Gastroesophageal sphincter (tissue), 4 donors: ENCODE results near the gene DSE. TPM values are rescaled to one million over a fixed set of nuclear protein-coding genes. Genes with fewer than 3 reads are reported as not detected.
A peak's percentile ranks its signal among the peaks of the same experiment; 100 is the strongest.

ENCODE experiments used
- ATAC-seq: fragments of 150-250 bp; one replicate; pipeline ENCODE4 v1.9.1; 2016; ENCODE audit warnings: mild to moderate bottlenecking, moderate library complexity
- H3K27ac ChIP-seq, 4 donors: fragments of 200-600 bp; sonication (generic) in 3 of 4; 1 replicate in 3 of 4; 2 replicates in 1 of 4; pipeline ENCODE4 v1.5.1; 2016 to 2019
- H3K27me3 ChIP-seq: fragments of 200-600 bp; sonication (generic); one replicate; pipeline ENCODE4 v1.5.1; 2019
- H3K36me3 ChIP-seq, 2 donors: fragments of 200-600 bp; sonication (generic); one replicate each; pipeline ENCODE4 v1.5.1; 2019; ENCODE audit warnings: control low read depth in 1 of 2
- H3K4me1 ChIP-seq, 3 donors: fragments of 200-600 bp; sonication (generic); 1 replicate in 2 of 3; 2 replicates in 1 of 3; pipeline ENCODE4 v1.5.1; 2016 to 2019; ENCODE audit warnings: control low read depth in 2 of 3
- H3K4me3 ChIP-seq, 2 donors: fragments of 200-600 bp; sonication (generic); one replicate each; pipeline ENCODE4 v1.5.1; 2019; ENCODE audit warnings: mild to moderate bottlenecking in 1 of 2, moderate library complexity in 1 of 2
- H3K9me3 ChIP-seq, 3 donors: fragments of 200-600 bp; sonication (generic); one replicate each; pipeline ENCODE4 v1.5.1; 2017 to 2019; ENCODE audit warnings: control low read depth in 2 of 3
- EP300 ChIP-seq: sonication (generic); formaldehyde crosslinking; IDR thresholded peaks from one replicate; pipeline ENCODE4 v1.6.1; 2017; ENCODE audit warnings: antibody characterized with exemption, mild to moderate bottlenecking
- POLR2A ChIP-seq, 2 donors: fragments of 450-650 bp; IDR thresholded peaks; one replicate each; pipeline ENCODE4 v1.6.1; 2017; ENCODE audit warnings: antibody characterized with exemption in 2 of 2, mild to moderate bottlenecking in 2 of 2, moderate library complexity in 1 of 2
- POLR2AphosphoS5 ChIP-seq: sonication (generic); formaldehyde crosslinking; IDR thresholded peaks from one replicate; pipeline ENCODE4 v1.6.1; 2017; ENCODE audit warnings: antibody characterized with exemption
- WGBS, 2 donors: methylation state at CpG; one replicate each; pipeline ENCODE4 v1.1.5; 2018; ENCODE audit warnings: low coverage in 1 of 2; 5-methylcytosine and 5-hydroxymethylcytosine counted together
- total RNA-seq, 4 donors: library from RNA; depleted of rRNA; stranded (reverse); fragments of >200 nt; gene quantifications; one replicate each; pipeline ENCODE4 v1.1.0, GENCODE V29; 2016
- TF ChIP-seq, protein P1 (sequence below), 4 experiments: fragments of 200-600 bp in 2 of 4; fragments of 450-650 bp in 2 of 4; sonication (generic) in 1 of 4; IDR thresholded peaks; one replicate each; pipeline ENCODE4 v1.5.1; 2017 to 2019; ENCODE audit warnings: antibody characterized with exemption in 4 of 4, mild to moderate bottlenecking in 2 of 4, moderate library complexity in 2 of 4

Gene DSE
- total RNA-seq, 4 donors from 2014 or later, result 26.3 to 45.4 (median 36.3) TPM

DNA sequence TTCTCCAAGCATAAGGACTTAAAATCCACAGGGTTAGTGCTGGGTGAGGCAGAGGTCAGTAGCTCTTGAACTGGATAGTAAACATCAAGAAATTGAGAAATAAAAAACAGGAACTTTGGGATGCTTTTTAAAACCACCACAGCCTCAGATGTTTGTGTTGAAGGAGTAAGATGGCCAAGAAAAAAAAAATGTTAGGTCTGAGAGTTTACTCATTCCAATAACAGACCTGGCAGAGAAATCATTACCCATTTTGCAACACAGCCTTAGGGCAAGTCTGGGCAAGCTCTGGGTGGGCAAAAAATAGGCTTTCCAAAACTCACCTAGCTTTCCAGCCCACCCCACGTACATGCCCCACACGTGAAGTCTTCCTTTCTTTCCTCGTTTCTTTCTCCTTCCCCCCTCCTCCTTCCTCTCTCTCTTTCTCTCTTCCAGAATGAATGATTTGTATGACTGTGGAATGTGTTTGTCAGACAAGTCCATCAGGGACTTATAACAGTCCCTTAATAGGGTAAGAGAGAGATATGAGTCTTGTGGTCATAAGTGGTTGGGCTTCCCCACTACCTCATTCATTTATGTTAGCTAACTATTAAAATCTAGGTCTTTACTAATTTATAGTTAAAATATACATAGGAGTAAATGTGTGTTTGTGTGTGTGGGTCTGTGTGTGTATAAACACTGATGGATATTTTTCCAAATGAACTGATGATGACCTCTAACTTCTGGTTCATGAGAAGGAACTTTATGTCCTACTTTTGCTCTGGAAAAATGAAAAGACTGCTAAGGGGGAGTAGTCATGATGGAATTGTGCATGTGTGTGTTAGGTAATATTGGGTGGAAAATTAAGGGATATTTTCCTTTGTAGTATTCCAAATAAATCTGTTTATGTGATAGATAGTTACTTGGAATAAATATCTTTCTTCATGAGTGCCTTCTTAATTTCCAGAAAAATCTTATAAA lies 18.0 kb upstream of the DSE start:
- H3K4me1 ChIP-seq, result peaks cover 0 to 14% (median 2%) of the 10 kb centered on the region in 3 donors
- H3K4me3 ChIP-seq, result no peak overlapping the region
- peak; percentile 78 for ATAC-seq
- H3K27ac ChIP-seq, result peak overlapping the region; percentile 44 to 58 (median 48)
- 20 to 60% methylated on average over 3 of the region's 3 CpGs for WGBS, 2 donors
- H3K27me3 ChIP-seq, result no peaks in the 10 kb centered on the region
- TF ChIP-seq EP300 (no peak), POLR2AphosphoS5 (peak; percentile 8)
- no peaks in the 10 kb centered on the region for H3K9me3 ChIP-seq
- no peaks in the 10 kb centered on the region for H3K36me3 ChIP-seq

DNA sequence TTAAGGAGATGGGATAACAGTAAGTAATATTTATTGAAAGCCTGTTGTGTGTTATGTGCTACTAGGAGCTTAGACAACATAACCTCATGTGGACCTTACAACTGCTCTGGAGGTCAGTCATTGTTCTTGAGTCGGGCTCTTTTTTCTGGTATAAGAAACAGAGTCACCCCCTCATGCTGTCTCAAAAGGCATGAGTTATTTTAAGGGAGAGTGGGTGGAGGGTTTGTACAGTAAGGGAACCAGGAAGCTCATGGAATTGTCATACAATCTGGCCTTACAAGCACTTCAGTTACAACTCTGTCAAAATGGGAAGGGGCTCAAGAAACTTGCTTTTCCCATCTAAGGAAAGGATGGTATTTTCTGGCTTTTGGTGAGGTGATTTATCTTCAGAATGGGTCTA lies 16.5 kb upstream of the DSE start:
- H3K4me1 ChIP-seq, result peaks cover 0 to 14% (median 2%) of the 10 kb centered on the region in 3 donors
- no peak overlapping the region for H3K4me3 ChIP-seq
- no peak for ATAC-seq
- no peak overlapping the region for H3K27ac ChIP-seq
- no peaks in the 10 kb centered on the region for H3K36me3 ChIP-seq
- no peak for TF ChIP-seq POLR2AphosphoS5
- 57 to 92% methylated on average over 1 of the region's 1 CpG for WGBS, 2 donors
- H3K27me3 ChIP-seq, result no peaks in the 10 kb centered on the region
- H3K9me3 ChIP-seq, result no peaks in the 10 kb centered on the region

DNA sequence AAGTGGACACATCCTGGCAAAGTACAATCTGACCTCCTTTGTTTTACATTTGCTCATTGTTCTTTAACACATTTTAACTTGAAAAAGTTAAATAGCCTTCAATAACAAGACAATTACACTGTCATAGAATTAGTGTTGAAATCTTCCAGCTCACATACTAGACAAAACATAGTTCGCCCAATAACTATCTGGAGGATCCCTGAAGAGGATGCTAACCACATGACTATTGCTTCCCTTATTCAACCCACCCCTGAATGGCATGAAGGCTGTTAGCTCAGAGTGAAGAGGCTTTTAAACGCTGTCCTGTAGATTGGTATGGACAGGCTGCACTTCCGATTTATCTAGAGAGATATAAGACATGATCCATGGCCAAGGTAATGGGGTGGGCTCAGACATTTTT lies 15.0 kb upstream of the DSE start:
- 94 to 100% methylated on average over 1 to 3 of the region's 3 CpGs for WGBS, 2 donors
- no peaks in the 10 kb centered on the region for H3K27me3 ChIP-seq
- H3K9me3 ChIP-seq, result no peaks in the 10 kb centered on the region
- no peak overlapping the region for H3K27ac ChIP-seq
- ATAC-seq, result no peak
- H3K4me3 ChIP-seq, result no peak overlapping the region
- no peaks in the 10 kb centered on the region for H3K36me3 ChIP-seq
- peaks cover 0 to 14% (median 2%) of the 10 kb centered on the region in 3 donors for H3K4me1 ChIP-seq
- TF ChIP-seq POLR2AphosphoS5 (no peak), EP300 (no peak), POLR2A (IDR thresholded peaks at IDR 0.05) (no peak)
- TF ChIP-seq, protein P1, sequence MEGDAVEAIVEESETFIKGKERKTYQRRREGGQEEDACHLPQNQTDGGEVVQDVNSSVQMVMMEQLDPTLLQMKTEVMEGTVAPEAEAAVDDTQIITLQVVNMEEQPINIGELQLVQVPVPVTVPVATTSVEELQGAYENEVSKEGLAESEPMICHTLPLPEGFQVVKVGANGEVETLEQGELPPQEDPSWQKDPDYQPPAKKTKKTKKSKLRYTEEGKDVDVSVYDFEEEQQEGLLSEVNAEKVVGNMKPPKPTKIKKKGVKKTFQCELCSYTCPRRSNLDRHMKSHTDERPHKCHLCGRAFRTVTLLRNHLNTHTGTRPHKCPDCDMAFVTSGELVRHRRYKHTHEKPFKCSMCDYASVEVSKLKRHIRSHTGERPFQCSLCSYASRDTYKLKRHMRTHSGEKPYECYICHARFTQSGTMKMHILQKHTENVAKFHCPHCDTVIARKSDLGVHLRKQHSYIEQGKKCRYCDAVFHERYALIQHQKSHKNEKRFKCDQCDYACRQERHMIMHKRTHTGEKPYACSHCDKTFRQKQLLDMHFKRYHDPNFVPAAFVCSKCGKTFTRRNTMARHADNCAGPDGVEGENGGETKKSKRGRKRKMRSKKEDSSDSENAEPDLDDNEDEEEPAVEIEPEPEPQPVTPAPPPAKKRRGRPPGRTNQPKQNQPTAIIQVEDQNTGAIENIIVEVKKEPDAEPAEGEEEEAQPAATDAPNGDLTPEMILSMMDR (IDR thresholded peaks at IDR 0.05), result no peak

DNA sequence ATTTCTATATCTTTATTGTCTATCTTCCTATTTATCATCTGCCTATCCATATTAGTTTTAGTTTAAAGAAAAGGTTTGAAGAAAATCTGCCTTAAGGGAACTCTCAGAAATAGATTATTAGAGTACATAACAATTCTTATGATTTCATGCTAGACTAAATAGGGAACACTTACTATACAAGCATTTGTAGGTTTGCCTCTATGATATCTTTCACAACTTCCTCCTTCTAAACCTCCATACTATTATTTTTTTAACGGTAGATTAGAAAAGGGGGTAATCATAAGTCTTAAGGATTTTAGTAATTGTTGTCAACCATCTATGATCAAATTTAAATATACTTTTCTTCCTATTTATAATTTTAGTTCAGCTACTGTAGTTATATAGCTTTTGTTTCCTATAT lies 11.6 kb upstream of the DSE start:
- Histone ChIP-seq H3K4me1 (no peaks in the 10 kb centered on the region), H3K9me3 (no peaks in the 10 kb centered on the region), H3K4me3 (no peak overlapping the region), H3K36me3 (no peaks in the 10 kb centered on the region), H3K27me3 (no peaks in the 10 kb centered on the region), H3K27ac (no peak overlapping the region)
- no peak for TF ChIP-seq POLR2AphosphoS5
- TF ChIP-seq EP300, result no peak
- no peak for TF ChIP-seq POLR2A (IDR thresholded peaks at IDR 0.05)
- TF ChIP-seq, protein P1 (IDR thresholded peaks at IDR 0.05), result no peak
- no peak for ATAC-seq
- WGBS, 2 donors, result 100% methylated on average over 1 of the region's 1 CpG

DNA sequence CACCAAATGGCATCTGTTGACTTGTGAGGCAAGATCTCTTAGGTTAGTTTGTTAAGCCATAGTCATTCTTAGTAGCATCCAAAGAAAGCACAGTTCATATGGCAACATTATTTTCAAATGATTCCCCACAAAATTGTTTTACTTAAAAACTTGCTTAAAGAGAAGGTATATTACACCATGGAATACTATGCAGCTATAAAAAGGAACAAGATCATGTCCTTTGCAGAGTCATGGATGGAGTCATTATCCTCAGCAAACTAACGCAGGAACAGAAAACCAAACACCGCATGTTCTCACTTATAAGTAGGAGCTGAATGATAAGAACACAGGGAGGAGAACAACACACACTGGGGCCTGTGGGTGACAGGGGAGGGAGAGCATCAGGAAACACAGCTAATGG lies 10.9 kb upstream of the DSE start:
- ATAC-seq, result no peak
- 92 to 95% methylated on average over 2 of the region's 2 CpGs for WGBS, 2 donors

More for the DNA sequence above, 10.9 kb upstream of the DSE start:
- no peaks in the 10 kb centered on the region for H3K9me3 ChIP-seq
- H3K4me1 ChIP-seq, result no peaks in the 10 kb centered on the region
- no peak overlapping the region for H3K4me3 ChIP-seq
- no peak overlapping the region for H3K27ac ChIP-seq
- H3K36me3 ChIP-seq, result no peaks in the 10 kb centered on the region
- H3K27me3 ChIP-seq, result no peaks in the 10 kb centered on the region
- no peak for TF ChIP-seq EP300
- TF ChIP-seq POLR2A (IDR thresholded peaks at IDR 0.05), result no peak
- TF ChIP-seq, protein P1 (IDR thresholded peaks at IDR 0.05), result no peak
- no peak for TF ChIP-seq POLR2AphosphoS5
